Loucy (cell line): ENCODE results near the gene TRAPPC3L.

Source experiments
- H2AFZ ChIP-seq: fragments of 200-600 bp; sonication (generic); 2 replicates; pipeline ENCODE4 v1.6.0; 2016; ENCODE audit warnings: antibody characterized with exemption, mild to moderate bottlenecking, low read length, moderate library complexity
- H3F3A ChIP-seq: fragments of 200-600 bp; 2 replicates; pipeline ENCODE4 v1.6.0; 2016; ENCODE audit warnings: antibody characterized with exemption, low read depth, mild to moderate bottlenecking
- H3K27me3 ChIP-seq: fragments of 200-600 bp; sonication (generic); 2 replicates; pipeline ENCODE4 v1.6.1; 2014; ENCODE audit warnings: low read length, mild to moderate bottlenecking; ENCODE audit not compliant: insufficient read depth, poor library complexity, severe bottlenecking
- H3K36me3 ChIP-seq: fragments of 200-600 bp; sonication (generic); 2 replicates; pipeline ENCODE4 v1.6.1; 2016; ENCODE audit warnings: low read length; ENCODE audit not compliant: insufficient read depth
- H3K4me1 ChIP-seq: fragments of 200-600 bp; sonication (generic); 2 replicates; pipeline ENCODE4 v1.5.1; 2014; ENCODE audit warnings: low read length, mild to moderate bottlenecking; ENCODE audit not compliant: insufficient read depth, poor library complexity, severe bottlenecking
- H3K4me2 ChIP-seq: fragments of 200-600 bp; sonication (generic); 2 replicates; pipeline ENCODE4 v1.6.0; 2014; ENCODE audit warnings: antibody characterized with exemption, low read length, low read depth, mild to moderate bottlenecking; ENCODE audit not compliant: poor library complexity, severe bottlenecking
- H3K4me3 ChIP-seq: fragments of 200-600 bp; sonication (generic); 2 replicates; pipeline ENCODE4 v1.5.1; 2014; ENCODE audit warnings: low read length, mild to moderate bottlenecking, mixed read lengths; ENCODE audit not compliant: poor library complexity, severe bottlenecking
- H3K79me2 ChIP-seq: fragments of 200-600 bp; sonication (generic); 2 replicates; pipeline ENCODE4 v1.6.1; 2014; ENCODE audit warnings: low read length; ENCODE audit not compliant: insufficient read depth
- H3K9ac ChIP-seq: fragments of 200-600 bp; sonication (generic); 2 replicates; pipeline ENCODE4 v1.6.0; 2014; ENCODE audit warnings: mild to moderate bottlenecking, low read depth, low read length, moderate library complexity; ENCODE audit not compliant: poor library complexity, severe bottlenecking
- H3K9me2 ChIP-seq: fragments of 200-600 bp; sonication (generic); replicated peaks from 2 replicates; pipeline ENCODE4 v1.6.1; 2016; ENCODE audit warnings: low read depth, low read length, mixed read lengths
- H3K9me3 ChIP-seq: fragments of 200-600 bp; sonication (generic); 2 replicates; pipeline ENCODE4 v1.6.1; 2014; ENCODE audit warnings: mild to moderate bottlenecking, antibody characterized with exemption, low read length, low read depth; ENCODE audit not compliant: insufficient read depth
- H4K20me1 ChIP-seq: fragments of 200-600 bp; sonication (generic); 2 replicates; pipeline ENCODE4 v1.6.0; 2014; ENCODE audit warnings: antibody characterized with exemption, low read length, mild to moderate bottlenecking; ENCODE audit not compliant: insufficient read depth, poor library complexity, severe bottlenecking
- EZH2phosphoT487 ChIP-seq: fragments of 200-600 bp; IDR thresholded peaks from 2 replicates; pipeline ENCODE4 v1.6.1; 2018; ENCODE audit warnings: antibody characterized with exemption, mild to moderate bottlenecking, moderate library complexity, borderline replicate concordance
- TF ChIP-seq, protein P1 (sequence below): fragments of 200-600 bp; sonication (generic); conservative IDR thresholded peaks from 2 replicates; pipeline ENCODE4 v1.5.1; 2014; ENCODE audit warnings: mild to moderate bottlenecking, antibody characterized with exemption, low read length

TRAPPC3L gene

DNA sequence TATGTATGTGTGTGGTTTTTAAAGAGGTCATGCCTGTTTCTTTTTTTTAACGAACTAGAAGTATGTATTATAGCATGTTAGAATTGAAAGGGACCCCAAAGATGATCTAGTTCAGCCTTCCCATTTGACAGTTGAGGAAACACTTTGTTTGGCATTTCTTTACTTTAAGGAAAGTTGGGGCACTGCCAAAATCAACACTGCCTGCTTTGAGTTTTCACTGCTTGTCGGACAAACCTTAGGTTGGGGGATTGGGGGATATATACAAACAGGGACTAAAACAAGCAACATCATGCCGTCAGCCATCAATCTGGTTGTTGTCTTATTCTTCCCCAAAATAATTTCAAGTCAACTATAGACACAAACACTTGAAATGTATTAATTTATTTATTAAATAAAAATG is 98.4 kb downstream of the TRAPPC3L start:
- Histone ChIP-seq H2AFZ (no peak overlapping the region), H3K4me3 (no peak overlapping the region), H3K4me2 (peak overlapping the region; percentile 2), H3K4me1 (peaks cover 35% of the 10 kb centered on the region), H3K27me3 (no peaks in the 10 kb centered on the region), H3K36me3 (no peaks in the 10 kb centered on the region), H3K9me2 (no peaks in the 10 kb centered on the region), H3K9me3 (no peaks in the 10 kb centered on the region), H3F3A (no peaks in the 10 kb centered on the region), H3K79me2 (no peaks in the 10 kb centered on the region), H4K20me1 (no peaks in the 10 kb centered on the region), H3K9ac (no peak overlapping the region)
- no peak for TF ChIP-seq EZH2phosphoT487
- TF ChIP-seq, protein P1, sequence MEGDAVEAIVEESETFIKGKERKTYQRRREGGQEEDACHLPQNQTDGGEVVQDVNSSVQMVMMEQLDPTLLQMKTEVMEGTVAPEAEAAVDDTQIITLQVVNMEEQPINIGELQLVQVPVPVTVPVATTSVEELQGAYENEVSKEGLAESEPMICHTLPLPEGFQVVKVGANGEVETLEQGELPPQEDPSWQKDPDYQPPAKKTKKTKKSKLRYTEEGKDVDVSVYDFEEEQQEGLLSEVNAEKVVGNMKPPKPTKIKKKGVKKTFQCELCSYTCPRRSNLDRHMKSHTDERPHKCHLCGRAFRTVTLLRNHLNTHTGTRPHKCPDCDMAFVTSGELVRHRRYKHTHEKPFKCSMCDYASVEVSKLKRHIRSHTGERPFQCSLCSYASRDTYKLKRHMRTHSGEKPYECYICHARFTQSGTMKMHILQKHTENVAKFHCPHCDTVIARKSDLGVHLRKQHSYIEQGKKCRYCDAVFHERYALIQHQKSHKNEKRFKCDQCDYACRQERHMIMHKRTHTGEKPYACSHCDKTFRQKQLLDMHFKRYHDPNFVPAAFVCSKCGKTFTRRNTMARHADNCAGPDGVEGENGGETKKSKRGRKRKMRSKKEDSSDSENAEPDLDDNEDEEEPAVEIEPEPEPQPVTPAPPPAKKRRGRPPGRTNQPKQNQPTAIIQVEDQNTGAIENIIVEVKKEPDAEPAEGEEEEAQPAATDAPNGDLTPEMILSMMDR: no peak

DNA sequence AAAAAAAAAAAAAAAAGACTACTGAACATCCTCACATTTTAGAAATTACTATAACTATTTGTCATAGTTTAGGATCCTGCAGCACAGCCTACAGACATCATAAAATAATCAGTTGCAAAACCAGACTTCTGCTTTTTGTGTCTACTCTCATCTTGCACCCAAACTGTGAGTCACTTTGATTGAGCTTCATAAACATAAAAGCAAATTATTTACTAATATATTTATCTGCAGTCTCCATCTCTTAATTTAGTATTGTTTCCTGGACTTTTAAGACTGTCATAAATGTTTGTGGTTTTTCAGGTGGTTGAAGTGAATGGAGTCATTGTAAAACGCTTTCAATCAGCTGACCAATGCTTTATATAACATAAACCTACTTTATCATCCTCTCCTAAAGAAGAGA is 99.1 kb downstream of the TRAPPC3L start:
- Histone ChIP-seq H3K4me3 (no peak overlapping the region), H3F3A (no peaks in the 10 kb centered on the region), H3K4me2 (peak overlapping the region; percentile 2), H3K9me2 (no peaks in the 10 kb centered on the region), H3K27me3 (no peaks in the 10 kb centered on the region), H3K36me3 (no peaks in the 10 kb centered on the region), H4K20me1 (no peaks in the 10 kb centered on the region), H3K4me1 (peaks cover 33% of the 10 kb centered on the region), H3K9me3 (no peaks in the 10 kb centered on the region), H3K9ac (no peak overlapping the region), H3K79me2 (no peaks in the 10 kb centered on the region), H2AFZ (no peak overlapping the region)
- TF ChIP-seq, protein P1: no peak
- no peak for TF ChIP-seq EZH2phosphoT487

DNA sequence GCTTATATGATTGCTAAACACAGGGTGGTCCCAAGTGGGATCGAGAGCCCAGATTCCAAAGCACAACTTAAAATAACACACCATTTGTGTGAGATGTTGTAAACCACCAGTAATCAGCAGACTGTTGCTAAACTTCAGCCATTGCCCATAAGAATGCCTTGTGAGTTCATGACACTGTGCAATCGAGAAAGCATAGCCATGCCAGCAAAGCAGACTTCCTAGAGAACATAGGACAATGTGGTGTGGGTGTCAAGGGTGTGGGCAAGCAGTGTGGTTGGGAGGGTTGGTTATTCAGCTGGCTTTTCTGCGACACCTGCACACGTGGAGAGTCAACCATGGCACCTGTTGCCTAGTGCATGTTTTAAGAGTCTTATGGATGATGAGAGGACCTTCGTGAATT is 100.4 kb downstream of the TRAPPC3L start:
- Histone ChIP-seq H3F3A (no peaks in the 10 kb centered on the region), H3K4me3 (no peak overlapping the region), H3K4me2 (peak overlapping the region; percentile 32), H3K27me3 (no peaks in the 10 kb centered on the region), H4K20me1 (no peaks in the 10 kb centered on the region), H3K9me3 (no peaks in the 10 kb centered on the region), H3K9ac (no peak overlapping the region), H3K9me2 (no peaks in the 10 kb centered on the region), H2AFZ (peak overlapping the region; percentile 74; the same call in 1 of the 2 replicates), H3K36me3 (no peaks in the 10 kb centered on the region), H3K4me1 (peaks cover 25% of the 10 kb centered on the region), H3K79me2 (no peaks in the 10 kb centered on the region)
- TF ChIP-seq, protein P1: no peak
- no peak for TF ChIP-seq EZH2phosphoT487
